K562 (cell line): ENCODE data around the gene UMAD1. TPM values are rescaled to one million over a fixed set of nuclear protein-coding genes. Genes with fewer than 3 reads are reported as not detected.

Experiments
- BCLAF1 ChIP-seq, 2 experiments: fragments of 450-650 bp in 1 of 2; IDR thresholded peaks; 2 replicates each; pipeline ENCODE4 v1.6.1; 2011 to 2017; ENCODE audit warnings: low read depth in 2 of 2, antibody characterized with exemption in 1 of 2, borderline replicate concordance in 1 of 2, low read length in 1 of 2, mild to moderate bottlenecking in 1 of 2, mixed read lengths in 1 of 2; ENCODE audit not compliant: control insufficient read depth in 1 of 2
- HMGN3 ChIP-seq: IDR thresholded peaks from 2 replicates; pipeline ENCODE4 v1.6.1; 2011; ENCODE audit warnings: borderline replicate concordance, low read depth, mild to moderate bottlenecking, mixed read lengths, low read length; ENCODE audit not compliant: insufficient read length; ENCODE audit errors: extremely low read depth
- KDM1A ChIP-seq, 2 experiments: fragments of 450-650 bp; IDR thresholded peaks; 2 replicates each; pipeline ENCODE4 v1.6.1; 2016; ENCODE audit warnings: mild to moderate bottlenecking in 2 of 2
- MYBL2 ChIP-seq, 2 experiments: fragments of 450-650 bp in 1 of 2; sonication (generic) in 1 of 2; formaldehyde crosslinking in 1 of 2; IDR thresholded peaks; 2 replicates each; pipeline versions ENCODE4 v1.6.1 to v1.8.1; 2017 to 2022; ENCODE audit warnings: borderline replicate concordance in 1 of 2, inconsistent platforms in 1 of 2, low read depth in 1 of 2, mild to moderate bottlenecking in 1 of 2, missing genetic modification reagents in 1 of 2, moderate library complexity in 1 of 2
- PHF20 ChIP-seq: fragments of 450-650 bp; IDR thresholded peaks from 2 replicates; pipeline ENCODE4 v1.6.1; 2018; ENCODE audit not compliant: partially characterized antibody
- POLR2G ChIP-seq: fragments of 200-400 bp; formaldehyde crosslinking; IDR thresholded peaks from 2 replicates; pipeline ENCODE4 v1.6.1; 2017; ENCODE audit warnings: low read depth, mild to moderate bottlenecking, antibody characterized with exemption, low read length, moderate library complexity
- PRDM10 ChIP-seq: fragments of 450-650 bp; IDR thresholded peaks from 2 replicates; pipeline ENCODE4 v1.6.1; 2018; ENCODE audit not compliant: partially characterized antibody
- SRSF3 ChIP-seq: fragments of 200-400 bp; formaldehyde crosslinking; IDR thresholded peaks from 2 replicates; pipeline ENCODE4 v1.6.1; 2016; ENCODE audit warnings: mild to moderate bottlenecking, low read length, moderate library complexity; ENCODE audit not compliant: insufficient read depth
- TOE1 ChIP-seq, 2 experiments: fragments of 450-650 bp in 1 of 2; sonication (generic) in 1 of 2; formaldehyde crosslinking in 1 of 2; IDR thresholded peaks; 2 replicates each; pipeline versions ENCODE4 v1.7.1 to v1.8.0; 2016 to 2022; ENCODE audit warnings: borderline replicate concordance in 2 of 2, mild to moderate bottlenecking in 2 of 2, antibody characterized with exemption in 1 of 2, inconsistent platforms in 1 of 2, low read depth in 1 of 2, missing genetic modification reagents in 1 of 2, moderate library complexity in 1 of 2
- ZBTB7A ChIP-seq: IDR thresholded peaks from 2 replicates; pipeline ENCODE4 v1.6.1; 2011; ENCODE audit warnings: low read depth, mild to moderate bottlenecking, low read length, moderate library complexity, borderline replicate concordance; ENCODE audit not compliant: control insufficient read depth
- ZNF277 ChIP-seq: fragments of 250-450 bp; sonication (Bioruptor Pico); IDR thresholded peaks from 2 replicates; pipeline ENCODE4 v1.8.0; 2022; ENCODE audit warnings: inconsistent platforms, mild to moderate bottlenecking, moderate library complexity, borderline replicate concordance
- ZNF449 ChIP-seq: fragments of 250-450 bp; sonication (Bioruptor Pico); IDR thresholded peaks from 2 replicates; pipeline ENCODE4 v1.8.0; 2022; ENCODE audit warnings: moderate library complexity, mild to moderate bottlenecking, inconsistent platforms
- polyA plus RNA-seq, 8 experiments: library from polyadenylated mRNA; depleted of rRNA in 4 of 8; stranded (reverse) in 5 of 8; unstranded in 3 of 8; fragments of >200 nt; fragmentation: Nextera tagmentation in 2 of 8; fragmentation: Illumina TruSeq in 1 of 8; extraction: Ambion mirVana in 2 of 8; extraction: Trizol in 1 of 8; gene quantifications; 2 replicates each; pipeline versions ENCODE4 v1.2.1 to v1.2.3, GENCODE V29; 2011 to 2014; ENCODE audit warnings: inconsistent platforms in 1 of 8, missing spikeins in 1 of 8
- total RNA-seq, 7 experiments: library from RNA; depleted of rRNA in 6 of 7; stranded (reverse); fragments of >200 nt in 6 of 7; fragmentation: Illumina TruSeq in 2 of 7; extraction: Trizol in 2 of 7; gene quantifications; 2 replicates each; pipeline versions ENCODE4 v1.2.1 to v1.2.3, GENCODE V29; 2011 to 2021; ENCODE audit warnings: low replicate concordance in 1 of 7

The UMAD1 gene
- total and polyA plus RNA-seq, 9 of the 15 experiments (the other 6 are each of a cell fraction or from before 2014, with no cell fraction given), result 9.0 to 26.7 (median 13.3) TPM

GRCh38 chr7:7614018-7614741 lies 26.4 kb upstream of the UMAD1 start (continued):
- TF ChIP-seq PRDM10, result no peak
- no peak for TF ChIP-seq POLR2G
- no peak for TF ChIP-seq BCLAF1 (IDR thresholded peaks at IDR 0.05; ENCODE audit: borderline replicate concordance in 1 of 2, control insufficient read depth in 1 of 2, low read depth in 2 of 2, low read length in 1 of 2)
- no peak for TF ChIP-seq KDM1A (IDR thresholded peaks at IDR 0.05)
- TF ChIP-seq PHF20, result no peak
- no peak for TF ChIP-seq ZNF449 (CRISPR knock-in tag)
- TF ChIP-seq TOE1 (IDR thresholded peaks at IDR 0.05; ENCODE audit: borderline replicate concordance), result no peak
- no peak for TF ChIP-seq TOE1 (CRISPR knock-in tag; IDR thresholded peaks at IDR 0.05; ENCODE audit: borderline replicate concordance, low read depth)
- TF ChIP-seq MYBL2 (IDR thresholded peaks at IDR 0.05; ENCODE audit: low read depth), result no peak
- TF ChIP-seq MYBL2 (CRISPR knock-in tag; IDR thresholded peaks at IDR 0.05; ENCODE audit: borderline replicate concordance), result no peak
- no peak for TF ChIP-seq SRSF3
- TF ChIP-seq ZNF277 (CRISPR knock-in tag), result no peak
- TF ChIP-seq ZBTB7A, result no peak
- peak; percentile 9 for TF ChIP-seq HMGN3
